NCI-H2029 (cell line): ENCODE measurements around the gene VPS52.
"Not testable (repeated sequence)": the region's sequence is repeated elsewhere in the genome, so short reads cannot be mapped to it uniquely, and the experiment has no call there.

Source experiments
- DNase-seq: peaks from one replicate; lab custom pipeline; 2025; lab: John Stamatoyannopoulos, UW

VPS52 gene

GRCh38 chr6:33301877-33302276 is 30.2 kb upstream of the VPS52 start:
- DNase-seq = no peak

DNA sequence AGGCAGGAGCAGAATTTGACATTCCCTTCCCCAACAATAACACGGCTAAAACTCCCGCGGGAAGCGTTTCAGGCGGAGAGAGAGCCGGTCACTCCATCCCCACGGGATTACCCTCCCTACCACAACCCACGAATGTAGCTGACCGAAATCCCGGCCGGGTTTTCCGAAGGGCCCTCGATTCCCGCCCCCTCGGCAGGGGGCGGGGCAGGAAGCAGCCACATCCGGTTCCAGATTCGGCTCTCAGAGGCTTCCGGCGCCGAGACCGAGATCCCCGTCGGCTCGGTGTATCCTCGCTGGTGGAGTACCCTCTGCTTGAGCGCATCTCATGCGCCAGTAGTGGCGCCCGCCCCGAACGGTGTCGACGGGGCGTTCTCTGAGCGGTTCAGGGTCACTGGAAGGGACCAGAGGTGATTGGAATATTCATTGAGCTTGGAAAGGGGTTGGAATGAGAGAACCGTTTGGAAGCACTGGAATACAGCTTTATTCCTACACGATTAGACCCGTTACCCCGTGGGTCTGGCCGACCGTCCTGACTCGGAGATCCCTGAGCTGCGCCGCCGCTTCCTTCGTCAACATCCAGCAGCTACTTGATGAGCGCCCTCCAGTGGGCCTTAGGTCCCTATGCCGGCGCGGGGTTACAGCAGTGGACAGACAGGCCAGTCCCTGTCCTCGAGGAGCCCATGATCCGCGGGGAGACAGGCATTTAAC is 27.7 kb upstream of the VPS52 start:
- peak; percentile 92 for DNase-seq

DNA sequence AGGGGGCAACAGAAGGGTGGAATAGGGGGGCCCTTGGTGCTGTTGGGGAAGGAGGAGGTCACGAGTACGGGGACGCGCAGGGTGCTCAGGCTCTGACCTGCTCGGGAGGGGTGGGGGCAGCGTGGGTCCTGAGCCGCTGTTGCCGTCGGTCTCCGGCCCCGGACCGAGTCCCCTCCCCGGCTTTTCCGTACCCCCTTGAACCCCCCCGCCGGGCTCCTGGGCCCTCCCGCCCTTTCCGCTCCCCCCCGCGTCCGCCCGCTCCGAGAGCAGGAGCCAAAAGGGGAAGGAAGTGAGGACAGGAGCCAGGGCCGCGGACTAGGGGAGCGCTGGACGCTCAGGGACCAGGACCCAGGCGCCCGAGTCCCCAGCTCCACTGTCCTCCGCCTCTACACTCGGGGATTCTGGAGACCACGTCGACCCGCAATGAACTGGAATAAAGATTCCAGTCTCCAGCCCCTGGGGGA is 27.1 kb upstream of the VPS52 start, which contains the start of gene RGL2:
Gene RGL2, minus strand, starts transcription at position 170 of the 464 bp plus-strand sequence. CDS start 332 bp downstream, outside the sequence.
- DNase-seq = peak; percentile 60

- peak; percentile 19 for DNase-seq
Observed at GRCh38 chr6:33297956-33298772, 26.5 kb upstream of the VPS52 start.

GRCh38 chr6:33297406-33297955 is 25.8 kb upstream of the VPS52 start:
- DNase-seq = no peak

GRCh38 chr6:33296797-33297405 is 25.2 kb upstream of the VPS52 start:
- no peak for DNase-seq

DNA sequence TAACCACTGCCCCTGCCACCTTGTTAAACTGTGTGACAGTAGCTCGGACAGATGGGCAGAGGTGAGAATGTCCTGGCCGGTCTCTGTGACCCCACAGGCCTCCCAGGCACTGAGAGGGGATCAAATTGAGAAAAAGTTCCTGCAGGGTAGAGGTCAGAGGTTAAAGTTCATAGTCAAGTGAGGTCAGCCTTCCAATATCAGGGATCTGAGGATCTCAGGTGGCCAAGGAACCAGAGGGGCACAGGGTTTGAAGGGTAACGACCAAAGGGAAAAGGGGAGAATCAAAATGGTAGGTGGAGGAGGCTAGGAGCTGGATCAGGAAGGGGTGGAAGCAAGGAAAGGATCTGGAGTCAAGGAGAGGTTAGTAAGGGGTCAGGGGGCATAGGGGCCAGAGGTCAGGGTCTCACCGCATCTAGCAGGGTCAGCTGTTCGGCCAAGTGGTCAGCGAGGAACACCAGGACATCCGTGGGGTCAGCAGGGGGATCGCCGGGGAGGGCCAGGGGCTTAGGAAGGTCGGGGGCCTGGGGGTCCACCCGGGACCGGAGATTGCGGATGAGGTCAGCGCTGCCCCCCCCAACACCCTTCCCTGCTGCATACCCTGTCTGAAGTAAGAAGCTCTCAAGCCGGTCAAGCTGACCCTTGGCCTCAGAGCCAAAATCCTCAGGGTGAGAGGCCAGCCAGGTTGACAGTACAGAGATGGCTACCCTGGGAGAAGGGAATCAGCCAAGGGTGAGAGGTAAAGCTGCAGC is 24.1 kb upstream of the VPS52 start:
- DNase-seq = no peak

DNA sequence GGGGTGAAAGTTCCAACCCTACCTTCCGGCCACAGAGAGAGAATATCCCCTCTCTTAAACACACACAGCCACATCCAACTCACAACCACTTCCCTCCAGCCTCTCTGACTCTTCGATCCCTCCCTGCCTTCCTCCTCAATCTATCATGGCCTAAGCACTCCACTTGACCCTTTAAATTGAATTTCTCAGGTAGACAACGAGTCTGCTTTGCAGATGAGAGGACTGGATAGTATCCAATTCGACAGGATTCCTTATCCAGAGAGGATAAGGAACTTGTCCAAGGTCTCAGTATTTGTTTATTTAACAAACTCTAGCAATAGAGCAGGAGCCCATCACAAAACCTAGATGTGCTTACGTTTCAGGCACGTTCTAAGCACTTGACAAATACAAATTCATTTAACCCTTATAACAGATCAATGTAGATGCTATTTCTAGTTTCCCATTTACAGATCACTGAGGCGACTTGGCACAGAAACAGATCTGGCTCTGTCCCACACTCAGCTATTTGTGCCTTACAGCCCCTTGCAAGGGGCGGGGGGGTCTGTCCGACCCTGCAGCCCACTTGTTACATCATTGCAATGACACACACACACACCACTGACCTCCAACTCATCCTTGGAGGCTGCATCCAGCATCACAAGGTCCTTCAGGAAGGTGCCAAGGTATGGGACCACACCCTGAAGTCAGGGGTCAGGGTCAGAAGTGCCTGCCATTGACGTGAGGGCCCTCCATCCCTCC is 22.6 kb upstream of the VPS52 start:
- DNase-seq = no peak

GRCh38 chr6:33292996-33293682 is 21.5 kb upstream of the VPS52 start:
- no peak for DNase-seq

DNA sequence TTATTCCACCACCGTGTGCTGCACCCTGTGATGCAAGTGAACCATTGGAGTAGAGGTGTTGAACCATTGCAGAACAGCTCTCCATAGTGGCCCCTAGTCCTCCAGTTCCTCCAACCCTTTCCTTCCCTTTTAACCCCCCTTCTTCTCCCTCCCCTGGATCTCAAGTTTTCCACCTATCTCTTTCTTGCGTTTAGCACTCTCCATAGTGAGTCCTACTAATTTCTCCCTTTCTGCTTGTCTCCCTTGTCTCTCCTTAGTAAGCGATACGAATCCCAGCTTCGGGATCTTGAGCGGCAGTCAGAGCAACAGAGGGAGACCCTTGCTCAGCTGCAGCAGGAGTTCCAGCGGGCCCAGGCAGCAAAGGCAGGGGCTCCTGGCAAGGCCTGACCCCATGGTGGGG is 18.8 kb upstream of the VPS52 start:
- no peak for DNase-seq

- no peak for DNase-seq
Observed at GRCh38 chr6:33289784-33290315, 18.2 kb upstream of the VPS52 start.

- DNase-seq = peak; percentile 92
Observed at GRCh38 chr6:33288921-33289783, 17.5 kb upstream of the VPS52 start, which contains the start of the genes PFDN6 and WDR46. PFDN6 (plus strand) TSS chr6:33289601; CDS start chr6:33289857, 256 bp downstream. WDR46 (minus strand) TSS chr6:33289239; CDS start chr6:33289170, 69 bp downstream.

DNA sequence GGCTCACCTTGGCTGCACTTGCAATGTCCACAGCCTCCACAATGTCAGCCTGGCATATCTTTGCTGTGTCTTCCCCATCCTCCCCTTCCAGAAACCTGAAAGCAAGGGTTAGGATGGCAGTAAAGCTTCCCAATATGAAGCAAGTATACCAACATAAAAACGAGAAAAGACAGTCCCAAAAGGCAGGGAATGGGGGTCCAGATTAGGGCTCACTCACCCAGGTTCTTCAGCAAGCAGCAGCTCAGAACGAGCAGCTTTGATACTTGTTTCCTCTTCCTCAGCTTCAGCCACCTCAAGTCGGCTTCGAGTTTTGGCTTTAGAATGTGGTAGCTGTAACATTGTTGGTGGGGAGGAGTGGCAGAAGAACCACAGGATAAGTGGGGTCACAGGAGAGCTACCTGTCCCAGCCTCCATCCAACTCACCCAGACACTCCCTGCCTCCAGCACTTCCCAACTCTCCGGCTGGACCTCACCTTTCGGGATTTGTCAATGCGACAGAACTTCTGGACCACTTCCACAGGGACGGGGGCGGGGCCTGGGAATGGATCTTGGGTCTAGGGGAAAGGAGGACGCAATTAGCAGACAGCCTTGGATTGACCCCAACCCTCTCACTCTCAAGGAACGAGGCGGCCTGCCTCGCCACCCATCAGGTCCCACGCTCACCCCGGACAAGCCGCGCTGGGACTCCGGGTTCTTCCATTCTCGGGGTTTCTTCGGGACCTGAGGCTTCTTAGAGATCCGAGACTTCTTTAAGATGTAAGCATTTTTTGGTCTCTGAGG is 16.7 kb upstream of the VPS52 start:
- no peak for DNase-seq

- DNase-seq = no peak
Observed at GRCh38 chr6:33286946-33287914, 15.6 kb upstream of the VPS52 start.

DNA sequence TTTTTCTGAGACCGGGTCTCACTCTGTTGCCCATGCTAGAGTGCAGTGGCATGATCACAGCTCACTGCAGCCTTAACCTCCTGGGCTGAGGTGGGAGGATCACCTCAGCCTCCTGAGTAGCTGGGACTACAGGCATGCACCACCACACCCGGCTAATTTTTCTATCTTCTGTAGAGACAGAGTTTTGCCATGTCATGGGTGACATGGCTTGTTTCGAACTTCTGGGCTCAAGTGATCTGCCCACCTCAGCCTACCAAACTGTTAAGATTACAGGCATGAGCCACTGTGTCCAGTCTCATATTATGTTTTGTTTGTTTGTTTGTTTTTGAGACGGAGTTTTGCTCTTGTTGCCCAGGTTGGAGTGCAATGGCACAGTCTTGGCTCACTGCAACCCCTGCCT is 13.5 kb upstream of the VPS52 start:
- DNase-seq = not testable (repeated sequence)

GRCh38 chr6:33280539-33280938 is 8.9 kb upstream of the VPS52 start:
- DNase-seq = no peak

DNA sequence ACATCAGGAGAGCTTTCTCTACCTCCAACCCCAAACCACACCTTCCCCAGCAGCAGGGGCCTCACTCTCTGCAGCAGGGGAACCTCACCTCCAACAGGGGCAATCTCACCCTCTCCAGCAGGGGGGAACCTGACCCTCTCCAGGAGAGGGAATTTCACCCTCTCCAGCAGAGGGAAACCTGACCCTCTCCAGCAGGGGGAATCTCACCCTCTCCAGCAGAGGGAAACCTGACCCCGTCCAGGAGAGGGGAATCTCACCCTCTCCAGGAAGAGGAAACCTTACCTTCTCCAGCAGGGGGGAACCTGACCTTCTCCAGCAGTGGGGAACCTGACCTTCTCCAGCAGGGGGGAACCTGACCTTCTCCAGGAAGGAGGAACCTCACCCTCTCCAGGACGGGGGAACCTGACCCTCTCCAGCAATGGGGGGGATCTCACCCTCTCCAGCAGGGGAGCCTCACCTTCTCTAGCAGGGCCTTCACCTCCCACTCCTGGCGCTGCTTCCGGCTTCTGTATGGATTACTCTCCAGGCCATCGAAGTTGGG is 8.4 kb upstream of the VPS52 start:
- peak; percentile 83 for DNase-seq
